Parathyroid adenoma (tissue), 2 donors: ENCODE results near the gene MACROH2A1.

Experiments
- H2AFZ ChIP-seq: fragments of 300-600 bp; sonication (generic); one replicate; pipeline ENCODE4 v1.7.0; 2017; ENCODE audit warnings: antibody characterized with exemption, mild to moderate bottlenecking
- H3K27ac ChIP-seq: fragments of 300-600 bp; sonication (generic); one replicate; pipeline ENCODE4 v1.7.0; 2017
- H3K27me3 ChIP-seq: fragments of 300-600 bp; sonication (generic); one replicate; pipeline ENCODE4 v1.7.0; 2017; ENCODE audit warnings: low read length; ENCODE audit not compliant: control insufficient read depth, insufficient read depth
- H3K36me3 ChIP-seq: fragments of 300-600 bp; sonication (generic); one replicate; pipeline ENCODE4 v1.7.0; 2017; ENCODE audit warnings: low read length; ENCODE audit not compliant: control insufficient read depth, insufficient read depth
- H3K4me1 ChIP-seq: fragments of 300-600 bp; sonication (generic); one replicate; pipeline ENCODE4 v1.7.0; 2017; ENCODE audit warnings: control low read depth
- H3K4me2 ChIP-seq: fragments of 300-600 bp; sonication (generic); one replicate; pipeline ENCODE4 v1.7.0; 2017; ENCODE audit warnings: low read length
- H3K4me3 ChIP-seq: fragments of 300-600 bp; sonication (generic); one replicate; pipeline ENCODE4 v1.7.0; 2017; ENCODE audit warnings: low read depth, low read length
- H3K79me2 ChIP-seq: fragments of 300-600 bp; sonication (generic); one replicate; pipeline ENCODE4 v1.7.0; 2017; ENCODE audit warnings: control low read depth
- H3K9ac ChIP-seq: fragments of 300-600 bp; sonication (generic); one replicate; pipeline ENCODE4 v1.7.0; 2017; ENCODE audit warnings: mild to moderate bottlenecking
- H3K9me3 ChIP-seq: fragments of 300-600 bp; sonication (generic); one replicate; pipeline ENCODE4 v1.7.0; 2017; ENCODE audit warnings: low read length; ENCODE audit not compliant: control insufficient read depth
- TF ChIP-seq, protein P1 (sequence below): fragments of 300-600 bp; sonication (generic); IDR thresholded peaks from one replicate; pipeline ENCODE4 v1.7.0; 2017; ENCODE audit warnings: antibody characterized with exemption, mild to moderate bottlenecking
- donor health status: primary hyperparathyroidism.

The MACROH2A1 gene

DNA sequence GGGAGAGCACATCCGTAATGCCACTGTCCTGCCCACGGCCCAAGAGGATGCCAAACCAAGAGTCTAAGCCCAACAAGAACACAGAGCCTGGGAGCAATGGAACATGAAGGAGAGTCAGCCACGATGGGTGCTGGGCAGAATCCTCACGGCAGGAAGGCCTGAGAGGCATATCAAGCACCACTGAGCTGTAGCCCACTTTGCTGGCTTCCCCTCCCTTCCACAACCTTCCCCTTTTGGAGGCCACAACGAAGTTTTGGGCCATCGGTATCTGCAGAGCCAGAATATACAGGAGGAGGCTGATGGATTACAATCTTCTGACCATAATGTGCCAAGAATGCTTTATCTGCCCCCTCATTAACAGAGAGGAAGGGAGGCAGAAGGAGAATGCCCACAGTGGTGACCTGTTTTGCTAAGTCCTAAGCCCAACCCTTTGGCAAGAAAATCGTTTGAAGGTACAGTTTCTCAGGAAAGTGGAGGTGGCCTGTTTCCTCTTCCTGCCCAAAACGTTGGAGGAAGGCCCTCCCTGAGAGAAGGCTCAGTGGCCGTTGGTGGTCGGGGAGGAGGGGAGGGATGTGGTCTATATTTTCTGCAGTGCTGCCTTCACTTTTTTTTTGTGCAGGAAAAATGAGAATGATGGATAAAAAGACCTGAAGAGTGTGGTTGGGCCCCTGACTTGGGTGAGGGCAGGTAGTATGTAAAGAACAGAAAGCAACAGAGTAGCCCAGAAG is 26.2 kb downstream of the MACROH2A1 start:
- H3K36me3 ChIP-seq, result no peaks in the 10 kb centered on the region
- H2AFZ ChIP-seq, result no peak overlapping the region
- no peak overlapping the region for H3K4me2 ChIP-seq
- no peaks in the 10 kb centered on the region for H3K9me3 ChIP-seq
- H3K27me3 ChIP-seq, result no peaks in the 10 kb centered on the region
- no peak overlapping the region for H3K4me3 ChIP-seq
- no peak overlapping the region for H3K27ac ChIP-seq
- H3K79me2 ChIP-seq, result peaks cover 24% of the 10 kb centered on the region
- H3K4me1 ChIP-seq, result peaks cover 4% of the 10 kb centered on the region
- no peak overlapping the region for H3K9ac ChIP-seq
- TF ChIP-seq, protein P1, sequence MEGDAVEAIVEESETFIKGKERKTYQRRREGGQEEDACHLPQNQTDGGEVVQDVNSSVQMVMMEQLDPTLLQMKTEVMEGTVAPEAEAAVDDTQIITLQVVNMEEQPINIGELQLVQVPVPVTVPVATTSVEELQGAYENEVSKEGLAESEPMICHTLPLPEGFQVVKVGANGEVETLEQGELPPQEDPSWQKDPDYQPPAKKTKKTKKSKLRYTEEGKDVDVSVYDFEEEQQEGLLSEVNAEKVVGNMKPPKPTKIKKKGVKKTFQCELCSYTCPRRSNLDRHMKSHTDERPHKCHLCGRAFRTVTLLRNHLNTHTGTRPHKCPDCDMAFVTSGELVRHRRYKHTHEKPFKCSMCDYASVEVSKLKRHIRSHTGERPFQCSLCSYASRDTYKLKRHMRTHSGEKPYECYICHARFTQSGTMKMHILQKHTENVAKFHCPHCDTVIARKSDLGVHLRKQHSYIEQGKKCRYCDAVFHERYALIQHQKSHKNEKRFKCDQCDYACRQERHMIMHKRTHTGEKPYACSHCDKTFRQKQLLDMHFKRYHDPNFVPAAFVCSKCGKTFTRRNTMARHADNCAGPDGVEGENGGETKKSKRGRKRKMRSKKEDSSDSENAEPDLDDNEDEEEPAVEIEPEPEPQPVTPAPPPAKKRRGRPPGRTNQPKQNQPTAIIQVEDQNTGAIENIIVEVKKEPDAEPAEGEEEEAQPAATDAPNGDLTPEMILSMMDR, result no peak

DNA sequence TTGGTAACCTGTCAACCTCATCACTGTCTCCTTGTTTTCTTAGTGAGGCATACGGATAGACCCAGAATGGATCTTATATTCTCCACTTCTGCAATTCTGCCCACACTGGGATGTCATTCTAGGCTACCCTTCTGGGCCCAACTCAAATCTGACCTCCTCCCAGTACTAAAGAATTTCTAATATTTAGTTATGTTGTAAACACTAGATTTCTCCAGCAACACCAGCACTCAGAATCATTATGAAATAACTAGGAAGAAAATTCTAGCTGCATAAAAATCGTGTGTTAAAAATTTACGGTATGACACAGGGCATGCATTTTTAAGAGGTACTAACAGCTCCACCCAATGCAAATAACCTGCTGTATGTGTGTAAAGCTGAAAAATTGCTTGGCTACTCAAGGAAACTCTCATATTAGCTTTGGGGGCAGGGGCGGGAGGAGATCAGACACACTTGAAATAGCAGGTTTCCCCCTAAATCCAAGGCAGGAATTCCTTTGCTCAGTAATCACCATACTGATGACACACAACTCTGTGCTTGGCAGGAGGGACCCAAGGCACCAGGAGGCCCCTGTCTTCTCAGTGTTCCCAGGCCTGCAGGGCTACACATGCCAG is 27.3 kb downstream of the MACROH2A1 start:
- Histone ChIP-seq H3K27ac (no peak overlapping the region), H3K4me1 (peaks cover 4% of the 10 kb centered on the region), H3K4me2 (no peak overlapping the region), H3K27me3 (no peaks in the 10 kb centered on the region), H3K4me3 (no peak overlapping the region), H3K36me3 (no peaks in the 10 kb centered on the region), H3K9me3 (no peaks in the 10 kb centered on the region), H2AFZ (no peak overlapping the region), H3K79me2 (peaks cover 18% of the 10 kb centered on the region), H3K9ac (no peak overlapping the region)
- TF ChIP-seq, protein P1, result no peak

DNA sequence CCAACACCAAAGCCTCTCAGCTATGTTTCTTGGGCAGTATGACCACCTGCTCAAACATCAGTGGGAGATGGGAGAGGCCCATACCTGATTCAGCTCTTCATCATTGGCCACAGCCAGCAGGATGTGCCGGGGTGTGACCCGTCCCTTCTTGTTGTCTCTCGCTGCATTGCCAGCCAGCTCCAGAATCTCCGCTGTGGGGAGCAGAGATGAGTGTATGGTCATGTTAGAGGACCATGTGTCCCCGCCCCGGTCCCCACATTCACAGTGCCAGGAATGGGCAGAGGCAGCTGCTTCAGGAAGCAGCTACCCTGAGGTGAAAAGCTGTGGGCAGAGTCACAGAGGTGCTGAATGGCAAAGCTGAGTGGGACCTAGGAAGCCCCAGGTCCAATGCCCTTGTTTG is 29.1 kb downstream of the MACROH2A1 start:
- no peaks in the 10 kb centered on the region for H3K36me3 ChIP-seq
- H3K4me1 ChIP-seq, result peaks cover 4% of the 10 kb centered on the region
- no peak overlapping the region for H3K4me2 ChIP-seq

DNA sequence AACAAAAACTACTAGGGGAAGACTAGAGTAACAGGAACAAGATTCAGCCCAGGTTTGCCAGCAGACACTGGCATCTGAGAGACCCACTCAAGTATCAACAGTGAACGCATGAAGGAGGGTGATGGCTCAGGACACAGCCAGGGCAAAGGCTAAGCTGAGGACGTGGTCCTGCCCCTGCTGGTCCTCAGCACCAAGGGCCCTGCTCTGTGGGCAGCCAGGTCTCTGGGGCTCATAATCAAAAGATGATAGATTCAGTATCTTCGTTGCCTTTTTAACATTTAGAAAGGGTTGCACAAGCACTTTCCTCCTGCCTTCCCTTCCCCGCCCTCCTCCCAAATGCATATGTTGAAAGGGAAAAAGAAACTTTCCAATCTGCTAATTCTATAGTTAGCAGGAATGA is 31.5 kb downstream of the MACROH2A1 start:
- no peaks in the 10 kb centered on the region for H3K36me3 ChIP-seq
- no peaks in the 10 kb centered on the region for H3K9me3 ChIP-seq
- no peaks in the 10 kb centered on the region for H3K4me1 ChIP-seq
- no peak overlapping the region for H3K9ac ChIP-seq
- TF ChIP-seq, protein P1, result no peak
- H3K79me2 ChIP-seq, result peaks cover 3% of the 10 kb centered on the region
- H3K4me2 ChIP-seq, result no peak overlapping the region
- no peak overlapping the region for H3K4me3 ChIP-seq
- no peaks in the 10 kb centered on the region for H3K27me3 ChIP-seq
- H2AFZ ChIP-seq, result no peak overlapping the region
- H3K27ac ChIP-seq, result no peak overlapping the region

More for the DNA sequence above, 29.1 kb downstream of the MACROH2A1 start:
- no peak overlapping the region for H3K4me3 ChIP-seq
- H3K9ac ChIP-seq, result no peak overlapping the region
- no peak overlapping the region for H3K27ac ChIP-seq
- H2AFZ ChIP-seq, result no peak overlapping the region
- no peaks in the 10 kb centered on the region for H3K9me3 ChIP-seq
- no peaks in the 10 kb centered on the region for H3K27me3 ChIP-seq
- H3K79me2 ChIP-seq, result peaks cover 17% of the 10 kb centered on the region
- TF ChIP-seq, protein P1, result no peak
